GM19467 (cell line): Measurements from ENCODE around the gene DCLK1.

Experiments used
- ATAC-seq: cut with Tn5 transposase; IDR thresholded peaks from one replicate; pipeline ENCODE4 v1.9.1; 2021; ENCODE audit warnings: mild to moderate bottlenecking, moderate library complexity; ENCODE audit not compliant: unreplicated experiment

DCLK1 gene

GRCh38 chr13:36131222-36131930, at the start of gene DCLK1:
DCLK1 (minus strand) TSS chr13:36131382.
- no peak for ATAC-seq

- no peak for ATAC-seq
Observed at GRCh38 chr13:36175621-36176020, 44.4 kb upstream of the DCLK1 start.

- ATAC-seq, result no peak
Observed at GRCh38 chr13:36174923-36175322, 43.7 kb upstream of the DCLK1 start.

- no peak for ATAC-seq
Observed at GRCh38 chr13:36173571-36174322, 42.6 kb upstream of the DCLK1 start.

GRCh38 chr13:36166046-36166445, 34.9 kb upstream of the DCLK1 start:
- no peak for ATAC-seq

GRCh38 chr13:36163809-36164308, 32.7 kb upstream of the DCLK1 start:
- no peak for ATAC-seq

- no peak for ATAC-seq
Observed at GRCh38 chr13:36163286-36163685, 32.1 kb upstream of the DCLK1 start.

GRCh38 chr13:36160297-36160696, 29.1 kb upstream of the DCLK1 start:
- ATAC-seq, result no peak

GRCh38 chr13:36158611-36159010, 27.4 kb upstream of the DCLK1 start:
- ATAC-seq, result no peak

- ATAC-seq, result no peak
Observed at GRCh38 chr13:36157480-36157879, 26.3 kb upstream of the DCLK1 start.

- no peak for ATAC-seq
Observed at GRCh38 chr13:36154567-36155291, 23.5 kb upstream of the DCLK1 start.

GRCh38 chr13:36151591-36151990, 20.4 kb upstream of the DCLK1 start:
- ATAC-seq, result no peak

- no peak for ATAC-seq
Observed at GRCh38 chr13:36148446-36148845, 17.3 kb upstream of the DCLK1 start.

GRCh38 chr13:36147330-36147729, 16.1 kb upstream of the DCLK1 start:
- ATAC-seq, result no peak

- ATAC-seq, result no peak
Observed at GRCh38 chr13:36146511-36147269, 15.5 kb upstream of the DCLK1 start.

- no peak for ATAC-seq
Observed at GRCh38 chr13:36143738-36144137, 12.6 kb upstream of the DCLK1 start.

GRCh38 chr13:36142735-36143134, 11.6 kb upstream of the DCLK1 start:
- ATAC-seq, result no peak

- ATAC-seq, result no peak
Observed at GRCh38 chr13:36135876-36136275, 4.7 kb upstream of the DCLK1 start.

- no peak for ATAC-seq
Observed at GRCh38 chr13:36134632-36135031, 3.5 kb upstream of the DCLK1 start.

GRCh38 chr13:36133950-36134626, 2.9 kb upstream of the DCLK1 start:
- no peak for ATAC-seq
